Muscle layer of colon (tissue), 2 donors: Measurements from ENCODE around the gene TAMALIN.
A peak's percentile ranks its signal among the peaks of the same experiment; 100 is the strongest.

Source experiments
- H3K27ac ChIP-seq: one replicate; pipeline ENCODE4 v1.7.0; 2013; ENCODE audit warnings: low read depth, mild to moderate bottlenecking, low read length, moderate library complexity
- H3K27me3 ChIP-seq, 2 donors: one replicate each; pipeline ENCODE4 v1.7.0; 2013; ENCODE audit warnings: low read length in 2 of 2, mild to moderate bottlenecking in 2 of 2; ENCODE audit not compliant: insufficient read depth in 2 of 2, control insufficient read depth in 1 of 2
- H3K36me3 ChIP-seq: one replicate; pipeline ENCODE4 v1.7.0; 2013; ENCODE audit warnings: mild to moderate bottlenecking, low read length; ENCODE audit not compliant: insufficient read depth
- H3K4me1 ChIP-seq: one replicate; pipeline ENCODE4 v1.7.0; 2013; ENCODE audit warnings: mild to moderate bottlenecking, low read length; ENCODE audit not compliant: insufficient read depth
- H3K4me3 ChIP-seq, 2 donors: one replicate each; pipeline ENCODE4 v1.7.0; 2013; ENCODE audit warnings: low read length in 2 of 2, low read depth in 1 of 2, mild to moderate bottlenecking in 1 of 2, moderate library complexity in 1 of 2
- H3K9ac ChIP-seq: one replicate; pipeline ENCODE4 v1.7.0; 2013; ENCODE audit warnings: low read length
- H3K9me3 ChIP-seq: one replicate; pipeline ENCODE4 v1.7.0; 2013; ENCODE audit warnings: mild to moderate bottlenecking, low read length
- donor health status: abdominal sarcoma.
- donor health status: Adenocarcinoma of cecum.

The TAMALIN gene

DNA sequence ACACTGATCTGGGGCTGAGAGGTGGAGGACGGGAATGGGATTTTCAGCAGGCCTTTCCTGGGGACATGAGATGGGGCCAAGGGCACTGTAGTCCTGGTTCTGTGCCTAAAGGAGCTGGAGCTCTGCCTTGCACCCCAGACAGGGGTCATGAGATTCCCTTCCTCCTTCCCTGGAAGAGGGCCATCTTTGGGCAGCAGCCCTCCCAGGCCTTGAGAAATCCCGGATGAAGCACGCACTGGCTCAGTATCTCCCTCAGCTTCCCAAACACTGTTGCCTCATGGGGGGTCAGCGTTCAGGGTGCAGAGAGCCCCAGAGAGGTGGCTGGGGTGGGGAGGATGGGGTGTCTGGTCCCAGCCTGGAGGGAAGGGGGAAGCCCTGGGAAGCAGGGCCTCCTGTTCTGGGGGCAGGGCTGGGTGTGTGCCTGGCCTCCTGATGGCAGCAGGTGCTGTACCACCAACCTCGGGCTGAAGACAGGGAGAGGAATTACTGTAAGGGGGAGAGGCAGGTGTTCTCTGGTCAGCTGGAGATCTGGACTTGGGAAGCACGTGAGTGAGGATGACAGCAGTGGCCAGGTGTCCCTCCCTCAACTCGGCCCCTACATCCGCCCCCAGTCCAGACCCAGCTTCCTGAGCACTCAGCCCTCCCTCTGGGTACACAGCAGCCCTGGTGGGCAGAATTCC, 36.1 kb downstream of the TAMALIN start:
- Histone ChIP-seq H3K27ac (peak overlapping the region; percentile 64), H3K4me1 (peaks cover 56% of the 10 kb centered on the region), H3K9me3 (no peaks in the 10 kb centered on the region), H3K4me3 (no peak overlapping the region), H3K36me3 (no peaks in the 10 kb centered on the region), H3K27me3 (no peaks in the 10 kb centered on the region), H3K9ac (no peak overlapping the region)

- H3K4me1 ChIP-seq = peaks cover 50% of the 10 kb centered on the region
- H3K27ac ChIP-seq = peak overlapping the region; percentile 64
- H3K36me3 ChIP-seq = no peaks in the 10 kb centered on the region
- no peaks in the 10 kb centered on the region for H3K9me3 ChIP-seq
- peak overlapping the region; percentile 82 for H3K9ac ChIP-seq
- H3K27me3 ChIP-seq = no peaks in the 10 kb centered on the region
- no peak overlapping the region for H3K4me3 ChIP-seq
Observed at GRCh38 chr12:52043386-52044212, 36.9 kb downstream of the TAMALIN start.

- Histone ChIP-seq H3K27me3 (no peaks in the 10 kb centered on the region), H3K36me3 (no peaks in the 10 kb centered on the region), H3K27ac (peak overlapping the region; percentile 63), H3K4me3 (no peak overlapping the region), H3K9me3 (no peaks in the 10 kb centered on the region), H3K4me1 (peaks cover 43% of the 10 kb centered on the region), H3K9ac (peak overlapping the region; percentile 82)
Observed at GRCh38 chr12:52044292-52044983, 37.7 kb downstream of the TAMALIN start.

DNA sequence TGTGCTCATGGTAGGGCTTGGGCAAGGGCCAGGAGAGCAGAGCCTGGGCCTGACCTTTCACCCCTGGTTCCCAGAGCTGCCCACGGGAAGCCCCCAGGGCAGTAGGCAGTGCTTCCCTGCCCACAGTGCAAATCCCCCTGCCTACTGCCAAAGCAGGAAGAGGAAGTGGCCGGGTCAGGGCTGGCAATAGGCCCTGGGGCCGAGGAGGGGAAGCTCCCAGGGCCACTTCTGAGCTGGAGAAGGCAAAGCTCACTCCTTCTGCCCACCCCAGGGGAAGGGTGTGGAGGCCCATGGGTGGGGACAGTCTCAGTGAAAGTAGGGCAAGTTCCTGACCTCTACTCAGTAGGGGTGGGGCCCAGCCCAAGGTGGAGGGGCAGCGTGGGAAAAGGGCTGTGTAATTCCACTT, 39.1 kb downstream of the TAMALIN start:
- no peak overlapping the region for H3K27ac ChIP-seq
- H3K4me1 ChIP-seq = peaks cover 53% of the 10 kb centered on the region
- no peak overlapping the region for H3K9ac ChIP-seq
- no peaks in the 10 kb centered on the region for H3K27me3 ChIP-seq
- H3K36me3 ChIP-seq = no peaks in the 10 kb centered on the region
- no peak overlapping the region for H3K4me3 ChIP-seq
- no peaks in the 10 kb centered on the region for H3K9me3 ChIP-seq

DNA sequence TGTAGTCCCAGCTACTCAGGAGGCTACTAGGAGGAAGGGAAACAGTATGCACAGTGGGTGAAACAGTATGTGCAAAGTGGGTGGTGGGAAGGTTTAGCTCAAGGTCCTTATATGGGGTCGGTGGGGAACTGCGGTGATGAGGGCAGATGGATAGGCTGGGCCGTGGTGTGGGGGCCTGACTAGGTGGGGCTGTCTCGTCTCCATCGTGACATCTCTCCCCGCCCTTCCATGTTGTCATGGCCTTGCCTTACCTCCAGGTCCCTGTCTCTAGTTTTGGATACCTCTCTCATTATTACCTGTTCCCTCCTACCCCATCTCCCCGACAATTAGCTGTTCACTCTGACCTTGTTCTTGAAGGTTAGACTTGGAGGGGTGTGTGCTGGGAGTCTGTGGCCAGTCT, 40.1 kb downstream of the TAMALIN start:
- Histone ChIP-seq H3K9me3 (no peaks in the 10 kb centered on the region), H3K27ac (no peak overlapping the region), H3K36me3 (no peaks in the 10 kb centered on the region), H3K27me3 (no peaks in the 10 kb centered on the region), H3K4me3 (no peak overlapping the region), H3K9ac (no peak overlapping the region), H3K4me1 (peaks cover 53% of the 10 kb centered on the region)

DNA sequence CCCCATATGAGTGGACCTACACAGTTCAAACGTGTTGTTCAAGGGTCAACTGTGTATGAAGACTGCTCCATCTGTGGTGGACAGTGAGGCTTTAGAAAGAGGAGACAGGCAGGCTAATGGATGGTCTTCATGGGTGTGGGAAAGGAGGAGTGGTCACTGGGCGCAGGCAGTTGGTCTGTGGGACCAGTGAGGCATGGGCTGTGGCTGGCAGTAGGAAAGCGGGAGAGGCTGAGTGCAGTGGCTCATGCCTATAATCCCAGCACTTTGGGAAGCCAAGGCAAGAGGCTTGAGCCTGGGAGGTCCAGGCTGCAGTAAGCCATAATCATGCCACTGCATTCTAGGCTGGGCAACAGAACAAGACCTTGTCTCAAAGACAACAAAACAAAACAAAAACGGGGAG, 42.5 kb downstream of the TAMALIN start:
- H3K27ac ChIP-seq = no peak overlapping the region

GRCh38 chr12:52049688-52050087, 42.9 kb downstream of the TAMALIN start:
- H3K9me3 ChIP-seq = no peaks in the 10 kb centered on the region
- no peak overlapping the region for H3K27ac ChIP-seq
- H3K36me3 ChIP-seq = peaks cover 23% of the 10 kb centered on the region
- H3K4me3 ChIP-seq = no peak overlapping the region
- H3K9ac ChIP-seq = no peak overlapping the region
- no peaks in the 10 kb centered on the region for H3K27me3 ChIP-seq
- H3K4me1 ChIP-seq = peaks cover 47% of the 10 kb centered on the region

More for the DNA sequence above, 42.5 kb downstream of the TAMALIN start:
- Histone ChIP-seq H3K4me3 (no peak overlapping the region), H3K36me3 (peaks cover 19% of the 10 kb centered on the region), H3K9me3 (no peaks in the 10 kb centered on the region), H3K4me1 (peaks cover 50% of the 10 kb centered on the region), H3K27me3 (no peaks in the 10 kb centered on the region), H3K9ac (no peak overlapping the region)

- H3K9me3 ChIP-seq = no peaks in the 10 kb centered on the region
- peak overlapping the region; percentile 72 to 74 for H3K4me3 ChIP-seq
- H3K4me1 ChIP-seq = peaks cover 47% of the 10 kb centered on the region
- peak overlapping the region; percentile 93 for H3K27ac ChIP-seq
- no peaks in the 10 kb centered on the region for H3K27me3 ChIP-seq
- peaks cover 29% of the 10 kb centered on the region for H3K36me3 ChIP-seq
- H3K9ac ChIP-seq = peak overlapping the region; percentile 91
Observed at GRCh38 chr12:52050116-52050757, 43.5 kb downstream of the TAMALIN start.

DNA sequence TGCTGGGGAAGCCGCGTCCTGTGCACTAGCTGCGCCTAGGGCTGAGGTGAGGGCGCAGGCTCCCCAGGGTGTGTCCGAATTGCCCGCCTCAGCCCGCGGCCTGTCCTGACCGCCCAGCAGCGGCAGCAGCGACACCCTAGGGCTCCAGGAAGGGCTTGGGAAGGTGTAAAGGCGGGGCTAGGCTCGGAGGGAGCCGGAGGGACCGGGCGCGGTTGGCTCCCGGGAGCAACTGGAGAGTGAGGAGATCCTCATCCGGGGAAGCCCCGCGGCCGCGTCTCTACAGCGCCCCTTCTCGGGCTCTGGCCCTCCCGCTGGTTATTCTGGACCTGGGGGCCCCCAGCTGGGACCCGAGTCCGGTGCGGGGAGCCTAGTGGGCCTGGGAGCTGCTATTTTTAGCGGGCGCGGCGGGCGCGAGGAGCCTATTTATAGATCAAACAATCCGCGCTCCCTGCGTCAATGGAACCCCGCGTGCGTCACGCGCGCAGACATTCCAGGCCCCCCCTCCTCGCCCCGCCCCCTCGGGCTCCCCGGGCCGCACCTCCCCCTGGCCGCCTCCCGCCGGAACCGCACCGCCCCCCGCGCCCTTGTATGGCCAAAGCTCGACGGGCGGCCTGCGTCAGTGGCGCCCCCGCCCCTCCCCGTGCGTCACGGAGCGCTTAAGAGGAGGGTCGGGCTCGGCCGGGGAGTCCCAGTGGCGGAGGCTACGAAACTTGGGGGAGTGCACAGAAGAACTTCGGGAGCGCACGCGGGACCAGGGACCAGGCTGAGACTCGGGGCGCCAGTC, 44.2 kb downstream of the TAMALIN start, which contains the start of gene NR4A1:
Gene NR4A1, plus strand, starts transcription at position 685 of the 784 bp plus-strand sequence. CDS start 2,887 bp downstream, outside the sequence.
- H3K27ac ChIP-seq = peak within 1 kb of the TSS; percentile 93
- no peaks in the 10 kb centered on the region for H3K27me3 ChIP-seq
- H3K36me3 ChIP-seq = peaks cover 36% of the 10 kb centered on the region
- peaks cover 42% of the 10 kb centered on the region for H3K4me1 ChIP-seq
- no peaks in the 10 kb centered on the region for H3K9me3 ChIP-seq
- peak within 1 kb of the TSS; percentile 99 for H3K9ac ChIP-seq
- peak within 1 kb of the TSS; percentile 79 to 92 for H3K4me3 ChIP-seq

GRCh38 chr12:52052468-52053186, 45.9 kb downstream of the TAMALIN start:
- Histone ChIP-seq H3K9me3 (no peaks in the 10 kb centered on the region), H3K4me3 (peak overlapping the region; percentile 79 to 92), H3K9ac (peak overlapping the region; percentile 99), H3K27me3 (no peaks in the 10 kb centered on the region), H3K27ac (peak overlapping the region; percentile 89), H3K36me3 (peaks cover 53% of the 10 kb centered on the region), H3K4me1 (peaks cover 35% of the 10 kb centered on the region)
